ENCODE measurements around the gene SLC36A3.

DNA sequence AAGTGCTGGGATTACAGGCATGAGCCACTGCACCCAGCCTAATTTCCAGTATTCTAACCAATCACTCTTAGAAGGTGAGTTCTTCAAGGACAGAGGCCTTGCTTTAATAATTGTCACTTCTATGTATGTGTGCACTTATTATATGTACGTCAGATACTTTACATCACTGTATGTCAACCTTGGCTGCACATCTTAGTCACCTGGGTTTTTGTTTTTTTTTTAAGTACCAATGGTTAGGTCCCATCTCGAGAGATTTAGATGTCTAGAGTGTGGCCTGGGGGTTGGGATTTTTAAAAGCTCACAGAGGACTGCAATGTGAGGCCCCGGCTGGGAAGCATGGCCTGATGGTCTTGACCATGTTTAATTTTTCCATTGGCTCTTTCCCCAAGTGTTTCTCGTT, 60.4 kb downstream of the SLC36A3 start:
- TF ChIP-seq, protein P1, sequence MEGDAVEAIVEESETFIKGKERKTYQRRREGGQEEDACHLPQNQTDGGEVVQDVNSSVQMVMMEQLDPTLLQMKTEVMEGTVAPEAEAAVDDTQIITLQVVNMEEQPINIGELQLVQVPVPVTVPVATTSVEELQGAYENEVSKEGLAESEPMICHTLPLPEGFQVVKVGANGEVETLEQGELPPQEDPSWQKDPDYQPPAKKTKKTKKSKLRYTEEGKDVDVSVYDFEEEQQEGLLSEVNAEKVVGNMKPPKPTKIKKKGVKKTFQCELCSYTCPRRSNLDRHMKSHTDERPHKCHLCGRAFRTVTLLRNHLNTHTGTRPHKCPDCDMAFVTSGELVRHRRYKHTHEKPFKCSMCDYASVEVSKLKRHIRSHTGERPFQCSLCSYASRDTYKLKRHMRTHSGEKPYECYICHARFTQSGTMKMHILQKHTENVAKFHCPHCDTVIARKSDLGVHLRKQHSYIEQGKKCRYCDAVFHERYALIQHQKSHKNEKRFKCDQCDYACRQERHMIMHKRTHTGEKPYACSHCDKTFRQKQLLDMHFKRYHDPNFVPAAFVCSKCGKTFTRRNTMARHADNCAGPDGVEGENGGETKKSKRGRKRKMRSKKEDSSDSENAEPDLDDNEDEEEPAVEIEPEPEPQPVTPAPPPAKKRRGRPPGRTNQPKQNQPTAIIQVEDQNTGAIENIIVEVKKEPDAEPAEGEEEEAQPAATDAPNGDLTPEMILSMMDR (IDR thresholded peaks at IDR 0.05): no peak
- no peak for TF ChIP-seq POLR2A (IDR thresholded peaks at IDR 0.05)
- no peak for TF ChIP-seq POLR2AphosphoS5 (IDR thresholded peaks at IDR 0.05)
